IPS-20b (cell line): ENCODE data around the gene SOBP.

ENCODE experiments used
- H3K27ac ChIP-seq: one replicate; pipeline ENCODE4 v1.5.1; 2013; ENCODE audit warnings: low read length
- H3K27me3 ChIP-seq: 2 replicates; pipeline ENCODE4 v1.6.1; 2013; ENCODE audit warnings: mild to moderate bottlenecking, low read length, inconsistent platforms; ENCODE audit not compliant: insufficient read depth
- H3K36me3 ChIP-seq: 2 replicates; pipeline ENCODE4 v1.6.1; 2013; ENCODE audit warnings: low read depth, mild to moderate bottlenecking, inconsistent platforms, low read length, moderate library complexity; ENCODE audit not compliant: insufficient read depth
- H3K4me1 ChIP-seq: 2 replicates; pipeline ENCODE4 v1.6.1; 2013; ENCODE audit warnings: mild to moderate bottlenecking, control low read depth, inconsistent platforms, low read length, moderate library complexity; ENCODE audit not compliant: insufficient read depth
- H3K4me3 ChIP-seq: 2 replicates; pipeline ENCODE4 v1.5.1; 2013; ENCODE audit warnings: mild to moderate bottlenecking, low read length, inconsistent platforms
- H3K9ac ChIP-seq: 2 replicates; pipeline ENCODE4 v1.6.1; 2013; ENCODE audit warnings: low read depth, mild to moderate bottlenecking, inconsistent platforms, low read length, moderate library complexity
- H3K9me3 ChIP-seq: 2 replicates; pipeline ENCODE4 v1.6.1; 2013; ENCODE audit warnings: mild to moderate bottlenecking, low read depth, low read length, inconsistent platforms; ENCODE audit not compliant: insufficient read depth

The SOBP gene

GRCh38 chr6:107647439-107647948, 157.6 kb downstream of the SOBP start:
- Histone ChIP-seq H3K9me3 (no peaks in the 10 kb centered on the region), H3K27ac (no peak overlapping the region), H3K4me1 (no peaks in the 10 kb centered on the region), H3K4me3 (no peak overlapping the region), H3K27me3 (no peaks in the 10 kb centered on the region), H3K9ac (no peak overlapping the region), H3K36me3 (no peaks in the 10 kb centered on the region)

DNA sequence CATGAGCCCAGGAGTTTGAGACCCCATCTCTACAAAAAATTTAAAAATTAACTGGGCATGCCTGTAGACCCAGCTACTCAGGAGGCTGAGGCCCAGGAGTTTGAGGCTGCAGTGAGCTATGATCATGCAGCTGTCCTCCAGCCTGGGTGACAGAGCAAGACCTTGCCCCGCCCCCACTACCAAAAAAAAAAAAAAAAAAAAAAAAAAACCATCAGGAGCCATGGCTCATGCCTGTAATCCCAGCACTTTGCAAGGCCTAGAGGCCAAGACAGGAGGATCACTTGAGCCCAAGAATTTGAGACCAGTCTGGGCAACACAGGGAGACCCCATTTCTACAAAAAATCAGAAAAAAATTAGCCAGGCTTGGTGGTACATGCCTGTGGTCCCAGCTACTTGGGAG, 159.1 kb downstream of the SOBP start:
- H3K4me1 ChIP-seq, result no peaks in the 10 kb centered on the region
- H3K9ac ChIP-seq, result no peak overlapping the region
- H3K27ac ChIP-seq, result no peak overlapping the region
- no peaks in the 10 kb centered on the region for H3K9me3 ChIP-seq
- H3K36me3 ChIP-seq, result no peaks in the 10 kb centered on the region
- no peaks in the 10 kb centered on the region for H3K27me3 ChIP-seq
- no peak overlapping the region for H3K4me3 ChIP-seq

DNA sequence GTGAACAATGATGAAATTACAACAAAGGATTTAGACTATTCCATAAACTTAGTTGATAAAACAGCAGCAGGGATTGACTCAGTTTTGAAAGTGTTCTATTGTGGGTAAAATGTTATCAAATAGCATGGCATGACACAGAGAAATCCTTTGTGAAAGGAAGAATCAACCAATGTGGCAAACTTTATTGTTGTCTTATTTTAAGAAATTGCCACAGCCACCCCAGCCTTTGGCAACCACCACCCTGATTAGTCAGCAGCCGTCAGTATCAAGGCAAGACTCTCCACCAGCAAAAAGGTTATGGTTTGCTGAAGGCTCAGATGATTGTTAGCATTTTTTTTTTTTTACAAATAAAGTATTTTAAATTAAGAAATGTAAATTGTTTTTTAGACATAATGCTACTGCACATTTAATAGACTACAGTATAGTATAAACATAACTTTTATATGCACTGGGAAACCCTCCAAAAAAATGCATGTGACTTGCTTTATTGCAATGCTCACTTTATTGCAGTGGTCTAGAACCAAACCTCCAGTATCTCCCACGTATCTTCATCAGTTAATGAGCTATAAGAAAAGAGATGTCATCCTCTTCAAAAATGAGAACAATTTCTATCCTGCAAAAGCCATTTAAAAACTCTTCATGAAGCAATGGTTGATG, 162.7 kb downstream of the SOBP start:
- no peaks in the 10 kb centered on the region for H3K27me3 ChIP-seq
- H3K4me1 ChIP-seq, result peaks cover 2% of the 10 kb centered on the region; the same call in 1 of the 2 replicates
- no peaks in the 10 kb centered on the region for H3K9me3 ChIP-seq
- no peaks in the 10 kb centered on the region for H3K36me3 ChIP-seq
- no peak overlapping the region for H3K9ac ChIP-seq
- H3K27ac ChIP-seq, result no peak overlapping the region
- no peak overlapping the region for H3K4me3 ChIP-seq

GRCh38 chr6:107653183-107653580, 163.3 kb downstream of the SOBP start:
- no peak overlapping the region for H3K9ac ChIP-seq
- H3K4me1 ChIP-seq, result peaks cover 2% of the 10 kb centered on the region; the same call in 1 of the 2 replicates
- no peaks in the 10 kb centered on the region for H3K36me3 ChIP-seq
- H3K27ac ChIP-seq, result no peak overlapping the region
- H3K4me3 ChIP-seq, result no peak overlapping the region
- no peaks in the 10 kb centered on the region for H3K27me3 ChIP-seq
- H3K9me3 ChIP-seq, result no peaks in the 10 kb centered on the region

DNA sequence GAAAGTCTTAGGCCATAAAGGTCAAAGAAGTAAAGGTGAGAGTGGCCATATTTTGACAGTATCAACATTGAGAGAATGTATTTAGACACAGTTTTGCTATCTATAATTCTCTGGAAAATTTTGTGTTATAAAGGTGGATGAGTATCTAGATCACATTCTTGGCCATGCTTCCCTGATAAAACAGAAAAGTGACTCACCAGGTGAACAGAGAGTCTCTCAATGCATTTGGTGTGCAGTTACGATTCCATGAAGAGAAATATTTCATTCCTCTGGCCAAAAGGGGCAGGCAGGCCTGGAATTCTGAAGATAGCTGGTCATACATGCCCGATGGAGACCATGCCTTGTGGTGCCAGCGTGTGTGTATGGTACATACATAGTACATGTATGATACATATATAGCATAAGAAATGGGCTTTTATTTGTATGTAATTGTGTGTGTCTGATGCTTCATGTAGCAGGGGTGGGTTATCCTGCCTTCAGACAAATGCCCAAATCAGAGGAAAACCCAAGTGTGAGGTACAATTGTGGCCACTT, 164.0 kb downstream of the SOBP start:
- Histone ChIP-seq H3K36me3 (no peaks in the 10 kb centered on the region), H3K9me3 (no peaks in the 10 kb centered on the region), H3K9ac (no peak overlapping the region), H3K27ac (no peak overlapping the region), H3K27me3 (no peaks in the 10 kb centered on the region), H3K4me1 (peaks cover 4% of the 10 kb centered on the region; the same call in 1 of the 2 replicates), H3K4me3 (no peak overlapping the region)

DNA sequence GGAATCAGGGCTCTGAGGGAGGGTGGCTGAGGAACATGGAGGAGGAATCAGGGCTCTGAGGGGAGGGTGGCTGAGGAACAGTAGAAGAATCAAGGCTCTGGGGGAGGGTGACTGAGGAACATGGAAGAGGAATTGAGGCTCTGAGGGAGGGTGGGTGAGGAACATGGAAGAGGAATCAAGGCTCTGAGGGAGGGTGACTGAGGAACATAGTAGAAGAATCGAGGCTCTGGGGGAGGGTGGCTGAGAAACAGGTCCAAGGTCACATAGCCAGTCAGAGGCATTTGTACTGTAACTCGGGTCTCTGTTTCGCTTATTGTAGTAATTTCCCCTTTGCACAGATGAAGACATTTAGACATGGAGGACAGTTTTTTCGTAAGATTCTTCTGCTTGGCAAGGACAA, 164.8 kb downstream of the SOBP start:
- H3K9ac ChIP-seq, result no peak overlapping the region
- H3K4me1 ChIP-seq, result peaks cover 7% of the 10 kb centered on the region; the same call in 1 of the 2 replicates
- no peaks in the 10 kb centered on the region for H3K36me3 ChIP-seq
- H3K4me3 ChIP-seq, result no peak overlapping the region
- H3K27ac ChIP-seq, result no peak overlapping the region
- H3K27me3 ChIP-seq, result no peaks in the 10 kb centered on the region
- H3K9me3 ChIP-seq, result no peaks in the 10 kb centered on the region

- no peaks in the 10 kb centered on the region for H3K27me3 ChIP-seq
- no peaks in the 10 kb centered on the region for H3K36me3 ChIP-seq
- no peak overlapping the region for H3K4me3 ChIP-seq
- peaks cover 7% of the 10 kb centered on the region; the same call in 1 of the 2 replicates for H3K4me1 ChIP-seq
- no peak overlapping the region for H3K27ac ChIP-seq
- H3K9me3 ChIP-seq, result no peaks in the 10 kb centered on the region
- H3K9ac ChIP-seq, result no peak overlapping the region
These were observed 165.3 kb downstream of the SOBP start for GRCh38 chr6:107655245-107655644.

DNA sequence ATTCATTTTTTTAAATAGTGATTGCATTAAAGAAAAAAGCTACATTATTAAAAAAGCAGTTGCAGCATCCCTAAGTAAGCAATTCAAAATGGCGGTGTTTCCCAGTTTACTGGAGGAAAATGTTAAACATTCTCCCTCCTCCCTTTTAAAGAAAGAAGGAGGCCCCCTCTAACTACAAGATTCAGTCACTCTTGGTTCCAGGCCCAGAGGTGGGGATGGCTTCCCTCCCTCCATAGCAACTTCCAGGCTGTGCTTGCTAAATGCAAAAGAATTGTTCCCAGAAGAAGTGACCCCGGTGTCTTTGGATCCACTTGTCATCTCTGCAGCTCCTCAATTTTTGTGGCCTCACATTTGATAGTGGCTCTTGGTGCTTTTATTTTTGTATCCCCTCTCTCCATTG, 165.9 kb downstream of the SOBP start:
- no peak overlapping the region for H3K4me3 ChIP-seq
- no peaks in the 10 kb centered on the region for H3K36me3 ChIP-seq
- H3K27me3 ChIP-seq, result no peaks in the 10 kb centered on the region
- H3K9me3 ChIP-seq, result no peaks in the 10 kb centered on the region
- peaks cover 7% of the 10 kb centered on the region; the same call in 1 of the 2 replicates for H3K4me1 ChIP-seq
- H3K27ac ChIP-seq, result no peak overlapping the region
- H3K9ac ChIP-seq, result no peak overlapping the region

GRCh38 chr6:107656401-107656800, 166.5 kb downstream of the SOBP start:
- Histone ChIP-seq H3K4me3 (no peak overlapping the region), H3K9me3 (no peaks in the 10 kb centered on the region), H3K36me3 (no peaks in the 10 kb centered on the region), H3K27me3 (no peaks in the 10 kb centered on the region), H3K4me1 (peaks cover 7% of the 10 kb centered on the region; the same call in 1 of the 2 replicates), H3K27ac (no peak overlapping the region), H3K9ac (no peak overlapping the region)

DNA sequence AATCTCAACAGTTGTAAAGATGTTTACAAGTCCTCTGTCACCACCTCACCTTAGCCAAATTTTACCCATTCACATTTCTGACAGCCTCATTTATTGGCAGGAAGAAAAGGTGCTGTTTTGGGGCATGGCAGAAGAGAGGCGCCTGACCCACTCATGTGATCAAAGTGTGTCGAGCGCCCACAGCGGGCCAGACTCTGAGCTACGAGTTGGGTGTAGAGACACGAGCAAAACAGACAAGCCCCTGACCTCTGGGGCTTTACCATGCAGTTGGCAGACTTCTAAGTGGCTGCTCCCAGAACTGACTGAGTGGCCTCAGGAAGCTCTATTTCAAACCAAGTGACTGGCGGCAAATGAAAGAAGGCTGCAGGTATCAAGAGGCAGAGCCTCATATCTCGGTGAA, 167.0 kb downstream of the SOBP start:
- Histone ChIP-seq H3K9me3 (no peaks in the 10 kb centered on the region), H3K9ac (no peak overlapping the region), H3K4me3 (no peak overlapping the region), H3K4me1 (peaks cover 7% of the 10 kb centered on the region; the same call in 1 of the 2 replicates), H3K27me3 (no peaks in the 10 kb centered on the region), H3K27ac (no peak overlapping the region), H3K36me3 (no peaks in the 10 kb centered on the region)

DNA sequence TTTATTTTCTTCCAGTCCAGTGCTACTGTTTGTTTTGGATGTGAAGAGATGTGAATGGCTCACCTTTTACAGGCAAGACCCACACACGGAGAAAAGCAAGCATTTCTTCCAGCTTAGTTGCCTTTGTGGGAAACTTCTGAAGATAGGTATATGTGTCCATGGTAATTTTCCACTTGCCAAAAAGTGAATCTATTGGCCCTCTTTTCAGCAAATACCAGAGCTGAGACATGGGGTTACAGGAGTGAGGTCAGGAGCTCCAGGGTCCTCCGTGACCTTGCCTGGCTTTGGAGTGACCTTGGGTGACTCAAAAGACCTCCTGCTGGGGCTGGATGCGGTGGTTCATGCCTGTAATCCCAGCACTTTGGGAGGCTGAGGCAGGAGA, 167.4 kb downstream of the SOBP start:
- Histone ChIP-seq H3K9ac (no peak overlapping the region), H3K27me3 (no peaks in the 10 kb centered on the region), H3K9me3 (no peaks in the 10 kb centered on the region), H3K36me3 (no peaks in the 10 kb centered on the region), H3K4me3 (no peak overlapping the region), H3K4me1 (peaks cover 7% of the 10 kb centered on the region; the same call in 1 of the 2 replicates), H3K27ac (no peak overlapping the region)

DNA sequence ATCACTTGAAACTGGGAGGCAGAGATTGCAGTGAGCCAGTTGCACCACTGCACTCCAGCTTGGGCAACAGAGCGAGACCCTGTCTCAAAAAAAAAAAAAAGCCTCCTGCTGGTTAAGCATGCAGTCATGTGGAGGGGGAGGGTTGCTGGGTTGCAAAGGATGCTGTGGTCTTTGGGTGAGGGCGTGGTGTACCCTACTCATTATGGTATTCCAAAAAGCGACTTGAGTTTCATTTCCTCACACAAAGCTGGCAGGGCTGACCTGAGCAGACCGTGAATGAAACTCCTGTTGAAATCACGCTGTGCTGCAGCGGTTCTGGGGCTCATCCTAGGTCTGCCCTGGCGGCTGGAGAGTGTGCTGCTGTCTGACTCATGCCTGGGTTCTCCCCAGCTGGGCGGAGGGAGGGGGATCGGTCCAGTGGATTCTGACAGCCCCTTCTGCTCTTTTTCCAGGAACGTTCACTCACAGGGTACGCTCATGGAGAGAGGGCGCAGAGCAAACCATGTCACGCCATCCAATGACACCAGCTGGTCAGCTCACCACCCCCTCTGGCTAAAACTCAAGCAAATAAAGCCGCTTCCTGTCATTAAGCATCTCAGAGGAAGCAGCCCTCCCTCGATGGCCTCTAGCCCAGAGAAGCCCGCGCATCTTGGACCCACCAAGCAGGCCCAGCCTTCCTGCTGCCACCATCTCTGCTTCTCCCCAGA, 168.0 kb downstream of the SOBP start:
- H3K36me3 ChIP-seq, result no peaks in the 10 kb centered on the region
- no peaks in the 10 kb centered on the region for H3K27me3 ChIP-seq
- no peak overlapping the region for H3K4me3 ChIP-seq
- H3K9me3 ChIP-seq, result no peaks in the 10 kb centered on the region
- no peak overlapping the region for H3K9ac ChIP-seq
- peaks cover 7% of the 10 kb centered on the region; the same call in 1 of the 2 replicates for H3K4me1 ChIP-seq
- H3K27ac ChIP-seq, result no peak overlapping the region
